IMR-90 (cell line): ENCODE data around the gene PTPN4.

ENCODE experiments used
- BHLHE40 ChIP-seq: fragments of 150-350 bp; IDR thresholded peaks from 2 replicates; pipeline ENCODE4 v1.6.1; 2016; ENCODE audit warnings: mild to moderate bottlenecking, low read depth, low read length
- CEBPB ChIP-seq: IDR thresholded peaks from 2 replicates; pipeline ENCODE4 v1.6.1; 2012; ENCODE audit warnings: low read depth, low read length, improper control_type of control experiment
- CHD1 ChIP-seq: IDR thresholded peaks from 2 replicates; pipeline ENCODE4 v1.6.1; 2012; ENCODE audit warnings: low read depth, low read length, improper control_type of control experiment
- FOS ChIP-seq: fragments of 150-350 bp; IDR thresholded peaks from 2 replicates; pipeline ENCODE4 v1.6.1; 2016; ENCODE audit warnings: low read depth, low read length
- MAFK ChIP-seq: IDR thresholded peaks from 2 replicates; pipeline ENCODE4 v1.6.1; 2012; ENCODE audit warnings: low read depth, low read length, improper control_type of control experiment
- MAZ ChIP-seq: IDR thresholded peaks from 2 replicates; pipeline ENCODE4 v1.6.1; 2012; ENCODE audit warnings: low read depth, mild to moderate bottlenecking, low read length, improper control_type of control experiment, moderate library complexity, borderline replicate concordance
- MXI1 ChIP-seq: IDR thresholded peaks from 2 replicates; pipeline ENCODE4 v1.6.1; 2012; ENCODE audit warnings: low read depth, mild to moderate bottlenecking, low read length, moderate library complexity, borderline replicate concordance
- POLR2A ChIP-seq: IDR thresholded peaks from 2 replicates; pipeline ENCODE4 v1.6.1; 2012; ENCODE audit warnings: mild to moderate bottlenecking, low read depth, low read length
- RAD21 ChIP-seq: IDR thresholded peaks from 2 replicates; pipeline ENCODE4 v1.6.1; 2012; ENCODE audit warnings: low read length, improper control_type of control experiment
- RCOR1 ChIP-seq: IDR thresholded peaks from 2 replicates; pipeline ENCODE4 v1.6.1; 2012; ENCODE audit warnings: mild to moderate bottlenecking, low read length, improper control_type of control experiment; ENCODE audit not compliant: insufficient replicate concordance
- RFX5 ChIP-seq: IDR thresholded peaks from 2 replicates; pipeline ENCODE4 v1.8.0; 2012; ENCODE audit warnings: low read depth, mild to moderate bottlenecking, low read length, moderate library complexity
- SMC3 ChIP-seq: fragments of 150-350 bp; IDR thresholded peaks from 2 replicates; pipeline ENCODE4 v1.6.1; 2016; ENCODE audit warnings: low read depth, mild to moderate bottlenecking, antibody characterized with exemption, low read length, moderate library complexity
- TF ChIP-seq, protein P1 (sequence below): conservative IDR thresholded peaks from 2 replicates; pipeline ENCODE4 v1.5.1; 2012; ENCODE audit warnings: mild to moderate bottlenecking, low read depth, low read length, improper control_type of control experiment

DNA sequence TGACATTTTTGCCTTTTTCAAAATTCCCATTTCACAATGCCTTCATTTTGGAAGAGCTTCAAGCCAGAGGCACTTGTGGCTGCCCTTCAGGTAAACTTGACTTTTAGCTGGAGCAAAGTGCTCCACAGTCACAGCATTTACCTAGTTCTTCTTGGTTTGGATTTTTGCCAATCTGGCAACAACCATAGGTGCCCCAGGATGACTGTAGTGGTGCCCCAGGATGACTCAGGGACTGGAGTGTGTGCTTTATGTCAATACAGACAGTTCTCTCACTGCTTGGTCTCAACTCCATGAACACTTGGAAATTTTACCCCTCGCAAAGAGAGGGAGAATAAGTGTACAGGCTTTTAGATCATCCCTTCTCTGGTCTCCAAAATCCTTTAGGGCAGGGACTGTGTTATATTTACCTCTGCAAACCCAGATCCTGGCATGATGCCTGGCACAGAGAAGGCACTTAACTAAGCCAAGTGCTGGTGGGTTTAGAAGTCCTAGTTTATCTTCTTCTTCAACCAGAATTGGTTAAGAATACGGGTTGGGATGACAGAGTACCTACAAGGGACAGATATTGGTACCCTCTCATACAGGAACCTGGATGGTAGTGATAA, 15.3 kb upstream of the PTPN4 start:
- TF ChIP-seq, protein P1, sequence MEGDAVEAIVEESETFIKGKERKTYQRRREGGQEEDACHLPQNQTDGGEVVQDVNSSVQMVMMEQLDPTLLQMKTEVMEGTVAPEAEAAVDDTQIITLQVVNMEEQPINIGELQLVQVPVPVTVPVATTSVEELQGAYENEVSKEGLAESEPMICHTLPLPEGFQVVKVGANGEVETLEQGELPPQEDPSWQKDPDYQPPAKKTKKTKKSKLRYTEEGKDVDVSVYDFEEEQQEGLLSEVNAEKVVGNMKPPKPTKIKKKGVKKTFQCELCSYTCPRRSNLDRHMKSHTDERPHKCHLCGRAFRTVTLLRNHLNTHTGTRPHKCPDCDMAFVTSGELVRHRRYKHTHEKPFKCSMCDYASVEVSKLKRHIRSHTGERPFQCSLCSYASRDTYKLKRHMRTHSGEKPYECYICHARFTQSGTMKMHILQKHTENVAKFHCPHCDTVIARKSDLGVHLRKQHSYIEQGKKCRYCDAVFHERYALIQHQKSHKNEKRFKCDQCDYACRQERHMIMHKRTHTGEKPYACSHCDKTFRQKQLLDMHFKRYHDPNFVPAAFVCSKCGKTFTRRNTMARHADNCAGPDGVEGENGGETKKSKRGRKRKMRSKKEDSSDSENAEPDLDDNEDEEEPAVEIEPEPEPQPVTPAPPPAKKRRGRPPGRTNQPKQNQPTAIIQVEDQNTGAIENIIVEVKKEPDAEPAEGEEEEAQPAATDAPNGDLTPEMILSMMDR, result no peak
- TF ChIP-seq MAFK (no peak), POLR2A (no peak), CHD1 (no peak), CEBPB (no peak), RFX5 (no peak), BHLHE40 (no peak), SMC3 (no peak), RCOR1 (no peak), FOS (0 out of 2 replicates have a peak, but pooled peaks have one; percentile 13), MAZ (no peak), MXI1 (no peak), RAD21 (no peak)
